Hepatocyte (in vitro differentiated cells): Measurements from ENCODE around the gene PLEKHA7.

Experiments used
- CTCF ChIP-seq: fragments of 200-600 bp; sonication (generic); IDR thresholded peaks from 2 replicates; pipeline ENCODE4 v1.5.1; 2016; ENCODE audit warnings: antibody characterized with exemption, mild to moderate bottlenecking; ENCODE audit not compliant: poor library complexity
- EZH2 ChIP-seq: fragments of 200-600 bp; sonication (generic); IDR thresholded peaks from 2 replicates; pipeline ENCODE4 v1.6.1; 2016; ENCODE audit warnings: antibody characterized with exemption, mild to moderate bottlenecking, borderline replicate concordance

GRCh38 chr11:17046690-17047089, 32.5 kb upstream of the PLEKHA7 start:
- no peak for TF ChIP-seq CTCF
- no peak for TF ChIP-seq EZH2
